Body of pancreas (tissue), 4 donors: Measurements from ENCODE around the gene SLC6A11. TPM values are rescaled to one million over a fixed set of nuclear protein-coding genes. Genes with fewer than 3 reads are reported as not detected.

ENCODE experiments used
- ATAC-seq: fragments of 150-250 bp; one replicate; pipeline ENCODE4 v1.9.1; 2016
- DNase-seq, 4 donors: peaks; one replicate each; pipeline ENCODE4 v3.0.0-alpha.2; 2019
- H3K27ac ChIP-seq, 4 donors: fragments of 200-600 bp; sonication (generic); 1 replicate in 3 of 4; 2 replicates in 1 of 4; pipeline versions ENCODE4 v1.5.1 to v1.6.1; 2016 to 2019; ENCODE audit warnings: mild to moderate bottlenecking in 1 of 4, mixed read lengths in 1 of 4, moderate library complexity in 1 of 4
- H3K27me3 ChIP-seq, 2 donors: fragments of 200-600 bp; sonication (generic); one replicate each; pipeline ENCODE4 v1.6.0; 2016; ENCODE audit warnings: mild to moderate bottlenecking in 1 of 2
- H3K36me3 ChIP-seq, 2 donors: fragments of 200-600 bp; sonication (generic); replicated peaks in 1 of 2; 2 replicates each; pipeline ENCODE4 v1.5.1; 2016; ENCODE audit warnings: low read depth in 2 of 2; ENCODE audit not compliant: insufficient read depth in 1 of 2
- H3K4me1 ChIP-seq: fragments of 200-600 bp; sonication (generic); one replicate; pipeline ENCODE4 v1.6.0; 2016
- H3K4me3 ChIP-seq, 2 donors: fragments of 200-600 bp; sonication (generic); 1 replicate in 1 of 2; 2 replicates in 1 of 2; pipeline ENCODE4 v1.5.1; 2016 to 2019
- H3K9me3 ChIP-seq, 3 donors: fragments of 200-600 bp; sonication (generic); 1 replicate in 2 of 3; 2 replicates in 1 of 3; pipeline ENCODE4 v1.5.1; 2016
- POLR2A ChIP-seq, 3 donors: fragments of 450-650 bp; IDR thresholded peaks; one replicate each; pipeline ENCODE4 v1.6.1; 2016; ENCODE audit warnings: antibody characterized with exemption in 3 of 3, mild to moderate bottlenecking in 2 of 3
- WGBS, 2 donors: methylation state at CpG; one replicate each; pipeline ENCODE4 v1.1.5; 2017; 5-methylcytosine and 5-hydroxymethylcytosine counted together
- intact Hi-C: fragments of 100-400 bp; cut with DNase I; formaldehyde crosslinking; loops from one replicate; pipeline ENCODE4 v1.15.1; 2023
- total RNA-seq, 2 donors: library from RNA; depleted of rRNA; stranded (reverse); fragments of >200 nt; gene quantifications; one replicate each; pipeline ENCODE4 v1.1.0, GENCODE V29; 2016
- TF ChIP-seq, protein P1 (sequence below), 7 experiments: fragments of 450-650 bp in 4 of 7; fragments of 200-600 bp in 3 of 7; sonication (generic) in 3 of 7; IDR thresholded peaks; one replicate each; pipeline ENCODE4 v1.5.1; 2016 to 2019; ENCODE audit warnings: antibody characterized with exemption in 7 of 7

The SLC6A11 gene
- total RNA-seq, 2 donors from 2014 or later: 0.52 TPM; not detected in 1

DNA sequence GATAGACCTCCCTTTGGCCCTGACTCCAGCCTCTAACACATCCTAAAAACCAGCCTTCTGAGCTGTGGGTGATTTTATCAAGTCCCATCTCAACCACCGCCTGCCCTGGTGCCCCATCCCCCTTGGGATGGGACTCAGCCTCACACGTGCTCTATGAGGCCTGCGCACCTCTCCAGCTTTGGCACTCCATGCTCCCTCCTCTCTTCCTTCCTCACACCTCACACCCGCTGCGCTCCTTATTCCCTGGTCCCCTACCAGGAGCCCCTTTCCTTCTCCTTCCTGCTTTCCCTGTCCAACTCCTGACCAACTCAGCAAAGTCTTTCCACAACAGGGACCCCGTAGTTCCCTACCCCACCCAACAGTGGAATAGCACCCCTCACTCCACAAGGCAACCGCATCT is 158.1 kb downstream of the SLC6A11 start:
- ATAC-seq: no peak
- no peak overlapping the region for H3K27ac ChIP-seq
- TF ChIP-seq, protein P1, sequence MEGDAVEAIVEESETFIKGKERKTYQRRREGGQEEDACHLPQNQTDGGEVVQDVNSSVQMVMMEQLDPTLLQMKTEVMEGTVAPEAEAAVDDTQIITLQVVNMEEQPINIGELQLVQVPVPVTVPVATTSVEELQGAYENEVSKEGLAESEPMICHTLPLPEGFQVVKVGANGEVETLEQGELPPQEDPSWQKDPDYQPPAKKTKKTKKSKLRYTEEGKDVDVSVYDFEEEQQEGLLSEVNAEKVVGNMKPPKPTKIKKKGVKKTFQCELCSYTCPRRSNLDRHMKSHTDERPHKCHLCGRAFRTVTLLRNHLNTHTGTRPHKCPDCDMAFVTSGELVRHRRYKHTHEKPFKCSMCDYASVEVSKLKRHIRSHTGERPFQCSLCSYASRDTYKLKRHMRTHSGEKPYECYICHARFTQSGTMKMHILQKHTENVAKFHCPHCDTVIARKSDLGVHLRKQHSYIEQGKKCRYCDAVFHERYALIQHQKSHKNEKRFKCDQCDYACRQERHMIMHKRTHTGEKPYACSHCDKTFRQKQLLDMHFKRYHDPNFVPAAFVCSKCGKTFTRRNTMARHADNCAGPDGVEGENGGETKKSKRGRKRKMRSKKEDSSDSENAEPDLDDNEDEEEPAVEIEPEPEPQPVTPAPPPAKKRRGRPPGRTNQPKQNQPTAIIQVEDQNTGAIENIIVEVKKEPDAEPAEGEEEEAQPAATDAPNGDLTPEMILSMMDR (IDR thresholded peaks at IDR 0.05): no peak
- TF ChIP-seq POLR2A (IDR thresholded peaks at IDR 0.05): no peak
- H3K9me3 ChIP-seq: no peaks in the 10 kb centered on the region
- H3K4me3 ChIP-seq: no peak overlapping the region
- no peaks in the 10 kb centered on the region for H3K4me1 ChIP-seq
- no peaks in the 10 kb centered on the region for H3K27me3 ChIP-seq
- no peaks in the 10 kb centered on the region for H3K36me3 ChIP-seq
- DNase-seq: no peak
- WGBS, 2 donors: 79 to 80% methylated on average over 7 of the region's 7 CpGs
- intact Hi-C loops: no loop called here

DNA sequence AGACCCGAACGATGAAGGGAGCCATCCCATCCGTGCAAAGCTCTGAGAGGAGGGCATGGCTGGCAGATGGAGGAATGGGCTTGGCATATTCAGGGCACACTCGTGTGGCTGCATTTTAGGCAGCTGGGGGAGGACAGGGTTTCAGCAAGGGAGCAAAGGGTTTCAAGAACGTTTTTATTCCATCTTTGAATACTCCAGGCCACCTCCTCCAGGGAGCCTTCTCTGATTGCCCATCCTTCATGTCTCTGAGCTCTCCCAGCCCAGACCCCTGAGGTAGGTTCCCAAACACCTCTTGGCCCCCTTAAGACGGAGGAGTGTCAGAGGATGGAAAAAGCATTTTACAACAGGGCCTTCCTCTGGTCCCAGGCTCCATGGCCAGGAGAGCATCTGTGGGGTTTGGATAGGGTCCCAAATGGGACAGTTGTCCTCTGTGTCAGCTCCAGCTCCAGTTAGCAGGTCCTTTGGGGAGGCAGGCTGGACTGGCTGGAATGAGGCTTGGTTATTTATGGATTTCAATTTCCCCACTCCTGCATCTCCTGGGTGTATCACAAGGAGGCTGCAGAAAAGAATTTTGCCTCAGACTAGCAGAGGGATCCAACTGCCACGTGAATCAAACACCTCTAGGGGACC is 158.8 kb downstream of the SLC6A11 start:
- Histone ChIP-seq H3K27me3 (no peaks in the 10 kb centered on the region), H3K27ac (no peak overlapping the region), H3K4me1 (no peaks in the 10 kb centered on the region), H3K4me3 (no peak overlapping the region), H3K9me3 (no peaks in the 10 kb centered on the region), H3K36me3 (no peaks in the 10 kb centered on the region)
- 51 to 62% methylated on average over 7 of the region's 7 CpGs for WGBS, 2 donors
- intact Hi-C loops: no loop called here
- DNase-seq (no peak), ATAC-seq (no peak)
- no peak for TF ChIP-seq POLR2A (IDR thresholded peaks at IDR 0.05)
- TF ChIP-seq, protein P1 (IDR thresholded peaks at IDR 0.05): no peak

DNA sequence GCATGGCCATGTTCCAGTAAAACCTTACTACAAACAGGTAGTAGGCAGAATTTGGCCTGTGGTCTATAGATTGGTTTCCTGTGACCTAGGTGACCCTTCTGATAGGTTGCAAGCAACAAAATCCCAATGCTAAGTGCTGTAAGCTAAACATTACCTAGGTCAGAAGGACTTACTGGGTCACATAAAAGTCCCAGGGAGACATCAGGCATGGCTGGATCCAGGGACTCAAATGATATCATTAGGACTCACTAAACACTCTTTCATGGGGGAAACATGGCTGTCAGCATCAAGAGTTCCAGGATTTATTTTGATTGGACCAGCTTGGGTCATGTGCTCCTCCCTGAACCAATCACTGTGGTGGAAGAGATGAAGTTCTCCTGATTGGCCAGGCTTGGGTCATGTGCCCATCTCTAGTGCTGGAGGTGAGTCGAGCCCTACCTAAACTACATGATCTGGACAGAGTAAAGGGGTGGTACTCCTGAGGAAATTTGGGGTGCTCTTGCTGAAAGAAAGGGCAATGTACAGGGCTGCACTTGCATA is 159.7 kb downstream of the SLC6A11 start:
- no peak for TF ChIP-seq POLR2A (IDR thresholded peaks at IDR 0.05)
- TF ChIP-seq, protein P1 (IDR thresholded peaks at IDR 0.05): no peak
- Histone ChIP-seq H3K27me3 (no peaks in the 10 kb centered on the region), H3K36me3 (no peaks in the 10 kb centered on the region), H3K4me3 (no peak overlapping the region), H3K4me1 (no peaks in the 10 kb centered on the region), H3K27ac (no peak overlapping the region), H3K9me3 (no peaks in the 10 kb centered on the region)
- no peak for DNase-seq
- intact Hi-C loops: no loop called here
- WGBS, 2 donors: 43% methylated on average over 1 of the region's 1 CpG; no CpG with 5 or more reads in 1 of the 2 donors
- no peak for ATAC-seq

DNA sequence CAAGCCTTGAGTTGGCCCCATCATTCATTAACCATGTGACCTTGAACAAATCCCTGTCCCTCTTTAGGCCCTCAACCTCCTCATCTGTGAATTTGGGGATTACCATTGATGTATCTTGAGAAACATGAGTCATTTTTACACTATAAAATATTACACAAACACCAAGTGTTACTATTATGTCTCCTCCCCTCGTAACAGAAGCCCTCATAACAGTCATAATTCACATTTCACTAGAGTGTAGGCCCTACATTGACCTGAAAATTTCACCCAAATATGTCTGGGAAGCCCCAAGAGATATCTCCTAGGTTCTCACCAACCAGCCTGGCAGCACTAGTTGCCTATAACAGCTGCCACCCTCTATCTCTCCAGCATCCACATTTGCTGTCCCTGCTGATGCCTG is 160.7 kb downstream of the SLC6A11 start:
- Histone ChIP-seq H3K4me3 (no peak overlapping the region), H3K36me3 (no peaks in the 10 kb centered on the region), H3K9me3 (no peaks in the 10 kb centered on the region), H3K27ac (no peak overlapping the region), H3K27me3 (no peaks in the 10 kb centered on the region), H3K4me1 (no peaks in the 10 kb centered on the region)
- DNase-seq (no peak), ATAC-seq (no peak)
- intact Hi-C loops: no loop called here
- TF ChIP-seq, protein P1 (IDR thresholded peaks at IDR 0.05): no peak
- no peak for TF ChIP-seq POLR2A (IDR thresholded peaks at IDR 0.05)
- WGBS, 2 donors: 73 to 85% methylated on average over 1 of the region's 1 CpG
